WTC11 (cell line): Measurements from ENCODE around the gene VSX2. TPM values are rescaled to one million over a fixed set of nuclear protein-coding genes. Genes with fewer than 3 reads are reported as not detected.

ENCODE experiments used
- ATAC-seq: fragments of 200-7000 bp; cut with Tn5 transposase; 2 replicates; pipeline ENCODE4 v1.10.0; 2021; ENCODE audit warnings: mild to moderate bottlenecking, moderate library complexity
- CTCF ChIA-PET: fragments of 300-600 bp; sonication (Branson Sonifier 250); formaldehyde crosslinking; loops from one replicate; lab custom pipeline; 2021; ENCODE audit warnings: antibody characterized with exemption; lab: Charles Lee
- POLR2A ChIA-PET: fragments of 350-600 bp; sonication (Branson Sonifier 250); formaldehyde crosslinking; loops from one replicate; lab custom pipeline; 2021; ENCODE audit warnings: antibody characterized with exemption; lab: Charles Lee
- DNase-seq: peaks from one replicate; pipeline ENCODE4 v3.0.0; 2021; ENCODE audit warnings: low spot score
- H3K27ac Mint-ChIP-seq: 2 replicates; pipeline ENCODE4 v1.8.0; 2021; ENCODE audit warnings: mixed read lengths
- H3K27me3 Mint-ChIP-seq: 2 replicates; pipeline ENCODE4 v1.8.0; 2021; ENCODE audit warnings: low read depth, mild to moderate bottlenecking, moderate library complexity, mixed read lengths
- H3K36me3 Mint-ChIP-seq: 2 replicates; pipeline ENCODE4 v1.8.0; 2021; ENCODE audit warnings: mixed read lengths
- H3K4me1 Mint-ChIP-seq: 2 replicates; pipeline ENCODE4 v1.8.0; 2022; ENCODE audit warnings: mixed read lengths
- H3K4me3 Mint-ChIP-seq: 2 replicates; pipeline ENCODE4 v1.8.0; 2021; ENCODE audit warnings: mild to moderate bottlenecking, moderate library complexity, mixed read lengths
- H3K9me3 Mint-ChIP-seq: 2 replicates; pipeline ENCODE4 v1.8.0; 2021; ENCODE audit warnings: mixed read lengths
- ATF1 ChIP-seq: sonication (generic); formaldehyde crosslinking; IDR thresholded peaks from 2 replicates; pipeline ENCODE4 v1.8.1; 2023; ENCODE audit warnings: mild to moderate bottlenecking, moderate library complexity, missing genetic modification reagents
- ATF2 ChIP-seq: sonication (generic); formaldehyde crosslinking; IDR thresholded peaks from 2 replicates; pipeline ENCODE4 v1.8.1; 2022; ENCODE audit warnings: low read depth, missing genetic modification reagents, borderline replicate concordance
- ATF3 ChIP-seq: sonication (generic); formaldehyde crosslinking; conservative IDR thresholded peaks from 2 replicates; pipeline ENCODE4 v1.8.1; 2022; ENCODE audit warnings: mild to moderate bottlenecking, missing genetic modification reagents
- ATF6 ChIP-seq: sonication (generic); formaldehyde crosslinking; IDR thresholded peaks from 2 replicates; pipeline ENCODE4 v1.8.1; 2023; ENCODE audit warnings: mild to moderate bottlenecking, missing genetic modification reagents
- E2F4 ChIP-seq: sonication (generic); formaldehyde crosslinking; IDR thresholded peaks from 2 replicates; pipeline ENCODE4 v1.8.1; 2022; ENCODE audit warnings: low read depth, mild to moderate bottlenecking, moderate library complexity, missing genetic modification reagents, borderline replicate concordance
- ELF4 ChIP-seq: sonication (generic); formaldehyde crosslinking; IDR thresholded peaks from 2 replicates; pipeline ENCODE4 v1.8.1; 2022; ENCODE audit warnings: low read depth, mild to moderate bottlenecking, moderate library complexity, missing genetic modification reagents
- ESRRA ChIP-seq: sonication (generic); formaldehyde crosslinking; IDR thresholded peaks from 2 replicates; pipeline ENCODE4 v1.8.1; 2022; ENCODE audit warnings: mild to moderate bottlenecking, missing genetic modification reagents, borderline replicate concordance
- FOXJ3 ChIP-seq: sonication (generic); formaldehyde crosslinking; IDR thresholded peaks from 2 replicates; pipeline ENCODE4 v1.9.0; 2021; ENCODE audit warnings: missing genetic modification reagents, mild to moderate bottlenecking, borderline replicate concordance
- FOXP1 ChIP-seq: sonication (generic); formaldehyde crosslinking; IDR thresholded peaks from 2 replicates; pipeline ENCODE4 v1.8.0; 2022; ENCODE audit warnings: missing genetic modification reagents, mild to moderate bottlenecking, moderate library complexity, borderline replicate concordance
- GRHL2 ChIP-seq: fragments of 250-450 bp; sonication (Bioruptor Pico); IDR thresholded peaks from 2 replicates; pipeline ENCODE4 v1.8.0; 2022; ENCODE audit warnings: mild to moderate bottlenecking, moderate library complexity; ENCODE audit not compliant: insufficient replicate concordance, severe bottlenecking
- GTF2I ChIP-seq: fragments of 250-450 bp; sonication (Bioruptor Pico); conservative IDR thresholded peaks from 2 replicates; pipeline ENCODE4 v1.4.0; 2021; ENCODE audit warnings: mild to moderate bottlenecking
- NFE2L1 ChIP-seq: sonication (generic); formaldehyde crosslinking; IDR thresholded peaks from 2 replicates; pipeline ENCODE4 v1.8.1; 2023; ENCODE audit warnings: missing genetic modification reagents
- SOX15 ChIP-seq: fragments of 250-450 bp; sonication (Bioruptor Pico); IDR thresholded peaks from 2 replicates; pipeline ENCODE4 v1.9.0; 2021; ENCODE audit warnings: mild to moderate bottlenecking
- ZBTB21 ChIP-seq: sonication (generic); formaldehyde crosslinking; IDR thresholded peaks from 2 replicates; pipeline ENCODE4 v1.8.1; 2023; ENCODE audit warnings: mild to moderate bottlenecking, missing genetic modification reagents, borderline replicate concordance
- ZNF138 ChIP-seq: sonication (generic); formaldehyde crosslinking; conservative IDR thresholded peaks from 2 replicates; pipeline ENCODE4 v1.8.1; 2022; ENCODE audit warnings: mild to moderate bottlenecking, moderate library complexity, missing genetic modification reagents
- ZNF232 ChIP-seq: sonication (generic); formaldehyde crosslinking; IDR thresholded peaks from 2 replicates; pipeline ENCODE4 v1.8.0; 2022; ENCODE audit warnings: mild to moderate bottlenecking, missing genetic modification reagents
- ZNF317 ChIP-seq: sonication (generic); formaldehyde crosslinking; IDR thresholded peaks from 2 replicates; pipeline ENCODE4 v1.8.1; 2023; ENCODE audit warnings: low read depth, mild to moderate bottlenecking, moderate library complexity, missing genetic modification reagents, borderline replicate concordance
- ZNF423 ChIP-seq: fragments of 250-450 bp; sonication (Bioruptor Pico); IDR thresholded peaks from 2 replicates; pipeline ENCODE4 v2.1.2; 2022; ENCODE audit warnings: mild to moderate bottlenecking, moderate library complexity
- total RNA-seq: library from RNA; stranded (reverse); gene quantifications from 3 replicates; pipeline ENCODE4 v1.2.3, GENCODE V29; 2021
- TF ChIP-seq, protein P1 (sequence below): fragments of 250-450 bp; sonication (Bioruptor Pico); conservative IDR thresholded peaks from 2 replicates; pipeline ENCODE4 v1.9.0; 2021; ENCODE audit warnings: mild to moderate bottlenecking
- TF ChIP-seq, protein P2 (sequence below): sonication (generic); formaldehyde crosslinking; IDR thresholded peaks from 2 replicates; pipeline ENCODE4 v1.8.1; 2022; ENCODE audit warnings: mild to moderate bottlenecking, missing genetic modification reagents, moderate library complexity, borderline replicate concordance

The VSX2 gene
- total RNA-seq, 1 experiment from 2014 or later = not detected

DNA sequence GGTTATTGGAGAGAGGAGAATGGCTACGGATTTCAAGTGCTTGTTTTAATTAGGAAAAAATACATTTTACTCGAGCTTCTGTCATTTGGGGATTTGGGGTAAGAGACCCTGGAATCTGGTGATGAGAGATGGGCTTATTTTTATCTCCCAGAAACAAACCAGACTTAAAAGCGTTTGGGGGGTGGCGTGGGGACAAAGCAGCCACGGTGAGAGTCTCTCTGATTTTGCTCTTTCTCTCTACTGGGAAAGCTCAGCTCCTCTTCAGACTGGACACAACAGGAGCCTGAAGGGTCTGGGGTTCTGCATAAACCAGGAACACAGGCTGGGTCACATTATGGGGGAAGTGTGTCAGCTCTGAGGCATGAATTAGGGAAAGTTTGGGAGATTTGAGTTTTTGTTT lies 3.8 kb downstream of the VSX2 start:
- peaks cover 81% of the 10 kb centered on the region for H3K27me3 Mint-ChIP-seq
- peaks cover 53% of the 10 kb centered on the region for H3K4me1 Mint-ChIP-seq
- H3K27ac Mint-ChIP-seq = no peak overlapping the region
- CTCF ChIA-PET = interaction anchor here (2.6 to 11.1 kb wide), 2 partner anchors 9 to 15 kb away, joined by 12 to 89 read pairs; no protein-coding TSS in a partner anchor
- no peak for TF ChIP-seq ZNF138
- no peak for TF ChIP-seq ZBTB21 (CRISPR knock-in tag)
- no peak for TF ChIP-seq E2F4 (CRISPR knock-in tag)
- no peak for TF ChIP-seq ESRRA (CRISPR knock-in tag)
- TF ChIP-seq ZNF232 (CRISPR knock-in tag) = no peak
- TF ChIP-seq ELF4 (CRISPR knock-in tag) = no peak
- TF ChIP-seq ZNF423 (CRISPR knock-in tag) = no peak
- no peaks in the 10 kb centered on the region for H3K9me3 Mint-ChIP-seq
- ATAC-seq = no peak
- POLR2A ChIA-PET = no interaction called here
- H3K36me3 Mint-ChIP-seq = no peaks in the 10 kb centered on the region
- no peak for DNase-seq
- peak overlapping the region; percentile 18; the same call in 1 of the 2 replicates for H3K4me3 Mint-ChIP-seq

DNA sequence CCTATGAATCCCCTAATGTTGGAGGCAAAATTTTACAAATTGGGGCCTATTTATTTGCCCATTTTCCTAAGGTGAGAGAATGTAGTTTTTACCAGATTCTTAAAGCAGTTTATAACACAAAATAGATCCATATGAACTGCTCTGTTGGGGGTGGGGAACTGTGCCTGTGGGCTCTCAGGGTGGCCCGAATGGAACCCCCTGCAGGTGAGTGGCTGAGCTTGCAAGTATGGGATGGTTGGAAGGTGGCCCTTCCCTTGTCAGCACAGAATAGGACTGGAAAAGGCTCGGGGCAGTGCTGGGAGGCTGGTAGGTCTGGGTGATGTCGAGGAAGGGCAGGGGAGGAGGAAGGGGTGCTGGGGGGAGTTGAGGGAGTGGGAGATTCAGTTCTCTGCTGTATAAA lies 4.9 kb downstream of the VSX2 start:
- POLR2A ChIA-PET = no interaction called here
- DNase-seq (peak; percentile 45), ATAC-seq (peak; percentile 47)
- no peak overlapping the region for H3K4me3 Mint-ChIP-seq
- no peak for TF ChIP-seq ZNF317
- no peak for TF ChIP-seq GRHL2 (CRISPR knock-in tag)
- TF ChIP-seq FOXJ3 = no peak
- TF ChIP-seq ATF6 (CRISPR knock-in tag) = no peak
- no peak for TF ChIP-seq ATF2
- no peak for TF ChIP-seq FOXP1 (CRISPR knock-in tag)
- no peak for TF ChIP-seq ATF3 (CRISPR knock-in tag)
- TF ChIP-seq, all 79 proteins: peak for 0
- Mint-ChIP-seq H3K4me1 (peaks cover 53% of the 10 kb centered on the region), H3K27ac (no peak overlapping the region), H3K36me3 (no peaks in the 10 kb centered on the region), H3K27me3 (peaks cover 71% of the 10 kb centered on the region), H3K9me3 (no peaks in the 10 kb centered on the region)
- CTCF ChIA-PET = interaction anchor here (0.5 to 11.1 kb wide), 12 partner anchors 9 to 329 kb away, joined by 3 to 89 read pairs (median 4); no protein-coding TSS in a partner anchor

DNA sequence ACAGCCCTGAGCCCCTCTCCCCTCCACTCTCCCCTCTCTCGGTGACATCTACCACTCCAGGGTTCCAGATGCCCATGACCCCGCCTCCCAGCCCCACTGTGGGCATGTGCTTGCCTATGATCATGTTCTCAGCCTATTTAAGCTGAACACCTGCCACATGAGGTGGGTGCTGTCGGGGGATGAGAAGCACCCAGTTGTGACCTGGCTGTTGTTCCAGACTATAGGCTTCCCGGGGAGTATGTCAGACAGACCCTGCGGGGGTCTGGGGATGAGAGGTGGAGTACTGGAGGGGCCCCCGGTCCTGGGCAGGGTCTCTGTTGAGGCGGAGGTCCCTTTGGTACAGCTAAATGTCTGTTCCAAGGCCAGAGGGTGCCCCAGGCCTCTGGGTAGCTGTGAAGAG lies 6.0 kb downstream of the VSX2 start:
- Mint-ChIP-seq H3K27me3 (peaks cover 59% of the 10 kb centered on the region), H3K4me1 (peaks cover 53% of the 10 kb centered on the region), H3K36me3 (no peaks in the 10 kb centered on the region), H3K27ac (no peak overlapping the region), H3K9me3 (no peaks in the 10 kb centered on the region), H3K4me3 (no peak overlapping the region)
- DNase-seq (no peak), ATAC-seq (no peak)
- ChIA-PET CTCF (interaction anchor here (0.7 to 11.1 kb wide), 4 partner anchors 13 to 503 kb away, joined by 3 to 89 read pairs (median 7); no protein-coding TSS in a partner anchor), POLR2A (no interaction called here)
- TF ChIP-seq, protein P1, sequence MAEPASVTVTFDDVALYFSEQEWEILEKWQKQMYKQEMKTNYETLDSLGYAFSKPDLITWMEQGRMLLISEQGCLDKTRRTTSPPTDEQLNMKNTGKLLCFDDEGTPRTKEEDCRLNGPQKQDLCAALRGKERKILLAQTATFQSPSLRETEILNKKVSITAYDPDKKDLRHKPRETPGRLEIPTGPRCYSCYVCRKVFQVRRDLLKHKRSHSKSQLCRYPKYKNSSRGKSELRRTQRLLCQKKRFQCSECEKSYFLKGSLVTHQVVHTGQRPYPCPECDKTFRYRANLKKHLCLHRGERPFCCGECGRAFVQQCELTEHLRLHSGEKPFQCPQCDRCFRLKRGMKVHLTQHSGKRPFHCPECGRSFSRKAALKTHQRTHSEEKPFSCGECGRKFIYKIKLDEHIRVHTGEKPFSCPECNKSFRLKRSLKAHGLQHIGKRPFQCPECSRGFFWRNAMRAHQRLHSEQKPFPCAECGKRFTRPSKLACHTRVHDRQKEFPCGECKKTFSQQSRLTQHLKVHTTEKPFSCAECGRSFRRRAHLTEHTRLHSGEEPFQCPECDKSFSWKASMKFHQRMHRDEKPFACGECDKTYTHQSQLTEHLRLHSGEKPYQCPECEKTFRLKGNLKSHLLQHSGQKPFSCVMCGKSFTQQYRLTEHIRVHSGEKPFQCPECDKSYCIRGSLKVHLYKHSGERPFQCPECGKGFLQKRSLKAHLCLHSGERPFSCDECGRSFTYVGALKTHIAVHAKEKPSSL (CRISPR knock-in tag) = no peak
- TF ChIP-seq NFE2L1 (CRISPR knock-in tag) (no peak), ATF1 (CRISPR knock-in tag) (no peak), SOX15 (CRISPR knock-in tag) (no peak), GTF2I (no peak), ATF2 (no peak), ZNF317 (no peak)
- TF ChIP-seq, protein P2, sequence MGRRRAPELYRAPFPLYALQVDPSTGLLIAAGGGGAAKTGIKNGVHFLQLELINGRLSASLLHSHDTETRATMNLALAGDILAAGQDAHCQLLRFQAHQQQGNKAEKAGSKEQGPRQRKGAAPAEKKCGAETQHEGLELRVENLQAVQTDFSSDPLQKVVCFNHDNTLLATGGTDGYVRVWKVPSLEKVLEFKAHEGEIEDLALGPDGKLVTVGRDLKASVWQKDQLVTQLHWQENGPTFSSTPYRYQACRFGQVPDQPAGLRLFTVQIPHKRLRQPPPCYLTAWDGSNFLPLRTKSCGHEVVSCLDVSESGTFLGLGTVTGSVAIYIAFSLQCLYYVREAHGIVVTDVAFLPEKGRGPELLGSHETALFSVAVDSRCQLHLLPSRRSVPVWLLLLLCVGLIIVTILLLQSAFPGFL = no peak
